PC-3 (cell line): ENCODE data around the gene MTF2. TPM values are rescaled to one million over a fixed set of nuclear protein-coding genes. Genes with fewer than 3 reads are reported as not detected.

Experiments used
- ATAC-seq: fragments of 200-7000 bp; cut with Tn5 transposase; 2 replicates; pipeline ENCODE4 v1.9.1; 2020; ENCODE audit warnings: mild to moderate bottlenecking, moderate library complexity
- BruUV-seq: library from RNA; stranded (reverse); fragments of 400-500 nt; replicated peaks from 2 replicates; lab custom pipeline; 2021; lab: Mats Ljungman, UMichigan
- CTCF ChIA-PET: fragments of 300-600 bp; sonication (Branson Sonifier 250); formaldehyde crosslinking; loops from one replicate; lab custom pipeline; 2022; ENCODE audit warnings: antibody characterized with exemption; lab: Charles Lee
- POLR2A ChIA-PET: fragments of 300-600 bp; sonication (Branson Sonifier 250); formaldehyde crosslinking; loops from one replicate; lab custom pipeline; 2022; ENCODE audit warnings: antibody characterized with exemption; ENCODE audit not compliant: unreplicated experiment; lab: Charles Lee
- DNase-seq: peaks from one replicate; pipeline ENCODE4 v3.0.0-alpha.2; 2015
- H2AFZ ChIP-seq: fragments of 300-600 bp; sonication (generic); 2 replicates; pipeline ENCODE4 v1.6.0; 2016; ENCODE audit warnings: antibody characterized with exemption, low read length
- H3F3A ChIP-seq: fragments of 300-600 bp; sonication (generic); one replicate; pipeline ENCODE4 v1.6.0; 2017; ENCODE audit warnings: antibody characterized with exemption, low read length, control low read depth, mild to moderate bottlenecking; ENCODE audit not compliant: unreplicated experiment
- H3K27ac ChIP-seq: fragments of 300-600 bp; sonication (generic); 2 replicates; pipeline ENCODE4 v1.5.1; 2016; ENCODE audit warnings: mild to moderate bottlenecking, low read length
- H3K27me3 ChIP-seq: fragments of 300-600 bp; sonication (generic); 2 replicates; pipeline ENCODE4 v1.6.1; 2016; ENCODE audit warnings: low read length, mixed read lengths
- H3K36me3 ChIP-seq: fragments of 300-600 bp; sonication (generic); 2 replicates; pipeline ENCODE4 v1.6.1; 2016; ENCODE audit warnings: low read depth, mixed run types, low read length, mixed read lengths
- H3K4me1 ChIP-seq: fragments of 300-600 bp; sonication (generic); 2 replicates; pipeline ENCODE4 v1.5.1; 2016; ENCODE audit warnings: low read length; ENCODE audit not compliant: insufficient read depth
- H3K4me2 ChIP-seq: fragments of 300-600 bp; sonication (generic); 2 replicates; pipeline ENCODE4 v1.6.0; 2016; ENCODE audit warnings: low read length
- H3K4me3 ChIP-seq: fragments of 300-600 bp; sonication (generic); 2 replicates; pipeline ENCODE4 v1.5.1; 2016; ENCODE audit warnings: mild to moderate bottlenecking, low read length, mixed read lengths
- H3K79me2 ChIP-seq: fragments of 300-600 bp; sonication (generic); 2 replicates; pipeline ENCODE4 v1.6.1; 2017; ENCODE audit warnings: low read length, mixed read lengths
- H3K9ac ChIP-seq: fragments of 300-600 bp; sonication (generic); 2 replicates; pipeline ENCODE4 v1.6.0; 2016; ENCODE audit warnings: mild to moderate bottlenecking, low read length
- H3K9me2 ChIP-seq: fragments of 300-600 bp; sonication (generic); replicated peaks from 2 replicates; pipeline ENCODE4 v1.6.1; 2016; ENCODE audit warnings: mixed run types, low read length, mixed read lengths
- H3K9me3 ChIP-seq: fragments of 300-600 bp; sonication (generic); 2 replicates; pipeline ENCODE4 v1.6.1; 2016; ENCODE audit warnings: low read length, mixed read lengths
- H4K20me1 ChIP-seq: fragments of 300-600 bp; sonication (generic); 2 replicates; pipeline ENCODE4 v1.6.1; 2016; ENCODE audit warnings: low read length, mixed read lengths
- EZH2 ChIP-seq: fragments of 300-600 bp; sonication (generic); IDR thresholded peaks from one replicate; pipeline ENCODE4 v1.6.1; 2017; ENCODE audit warnings: antibody characterized with exemption, mild to moderate bottlenecking, low read length; ENCODE audit not compliant: unreplicated experiment
- EZH2phosphoT487 ChIP-seq: fragments of 300-600 bp; sonication (generic); IDR thresholded peaks from 2 replicates; pipeline ENCODE4 v1.6.1; 2018; ENCODE audit warnings: mild to moderate bottlenecking, antibody characterized with exemption, low read length, borderline replicate concordance
- intact Hi-C: fragments of 100-400 bp; cut with micrococcal nuclease; formaldehyde crosslinking; loops from 2 replicates; pipeline ENCODE4 v1.9.0; 2023
- total RNA-seq: library from RNA; depleted of rRNA; stranded (reverse); fragments of >200 nt; gene quantifications from 2 replicates; pipeline ENCODE4 v1.2.3, GENCODE V29; 2014
- TF ChIP-seq, protein P1 (sequence below): fragments of 300-600 bp; sonication (generic); conservative IDR thresholded peaks from 2 replicates; pipeline ENCODE4 v1.5.1; 2017; ENCODE audit warnings: antibody characterized with exemption, low read depth, mild to moderate bottlenecking, low read length

Gene MTF2
- total RNA-seq, 1 experiment from 2014 or later: 25.3 TPM

DNA sequence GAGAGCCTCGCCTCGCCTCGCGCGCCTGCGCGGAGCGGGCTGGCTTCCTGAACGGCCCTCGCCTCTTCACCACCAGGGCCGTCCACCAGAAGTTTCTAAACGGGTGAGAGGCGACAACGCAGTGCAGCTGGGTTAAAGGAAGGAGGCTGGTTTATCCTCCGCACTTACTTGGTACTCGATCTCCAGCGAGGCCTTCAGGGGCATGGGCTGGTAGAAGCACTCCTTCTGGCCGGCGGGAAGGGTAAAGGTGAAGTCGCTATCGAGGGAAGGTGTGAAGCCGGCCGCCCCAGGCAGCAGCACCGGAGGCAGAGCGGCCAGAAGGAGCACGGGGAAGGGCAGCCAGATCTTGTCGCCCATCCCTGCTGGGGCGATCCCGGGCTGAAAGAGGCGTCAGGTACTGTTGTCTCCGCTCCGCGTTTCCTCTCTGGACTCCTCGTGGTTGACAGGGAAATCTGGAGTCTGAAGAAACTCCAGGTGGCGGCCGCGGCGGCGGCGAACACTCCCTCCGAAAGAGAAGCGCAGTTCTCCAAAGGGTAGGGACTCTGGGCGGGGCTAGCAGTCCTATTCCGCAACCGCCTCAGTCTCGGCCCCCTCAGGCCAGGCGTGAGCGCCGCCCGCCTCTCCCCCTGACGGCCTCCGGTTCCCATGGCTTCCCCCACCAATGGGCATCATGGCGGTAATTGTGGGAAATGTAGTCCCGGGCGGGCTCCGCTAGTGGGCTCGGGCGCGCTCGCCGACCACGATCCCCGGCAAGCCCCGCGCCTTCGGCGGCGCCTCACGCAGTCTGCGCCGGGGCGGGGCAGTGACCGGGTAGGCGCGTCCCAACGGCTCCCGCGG, 101.0 kb downstream of the MTF2 start, which contains the start of gene TMED5:
Gene TMED5 (minus strand): TSS at position 528 of the 837 bp plus-strand sequence. CDS start 171 bp downstream, at position 357.
- intact Hi-C loops: loop anchor here (1.0 to 10.0 kb wide), 2 partner anchors 101 to 165 kb away; partner anchors contain the start of genes DR1 and MTF2
- ChIA-PET CTCF (no interaction called here), POLR2A (no interaction called here)
- Histone ChIP-seq H3K36me3 (peaks cover 10% of the 10 kb centered on the region; the same call in 1 of the 2 replicates), H3K27ac (peak within 1 kb of the TSS; percentile 98), H3K4me3 (peak within 1 kb of the TSS; percentile 93), H2AFZ (peak within 1 kb of the TSS; percentile 89), H3K9me2 (no peaks in the 10 kb centered on the region), H3F3A (no peaks in the 10 kb centered on the region), H4K20me1 (peaks cover 38% of the 10 kb centered on the region), H3K9me3 (no peaks in the 10 kb centered on the region), H3K9ac (peak within 1 kb of the TSS; percentile 98), H3K4me1 (peaks cover 22% of the 10 kb centered on the region), H3K27me3 (no peaks in the 10 kb centered on the region), H3K79me2 (peaks cover 87% of the 10 kb centered on the region), H3K4me2 (peak within 1 kb of the TSS; percentile 97)
- TSS peak; percentile 57 for BruUV-seq
- TF ChIP-seq EZH2phosphoT487: no peak
- TF ChIP-seq EZH2: no peak
- TF ChIP-seq, protein P1, sequence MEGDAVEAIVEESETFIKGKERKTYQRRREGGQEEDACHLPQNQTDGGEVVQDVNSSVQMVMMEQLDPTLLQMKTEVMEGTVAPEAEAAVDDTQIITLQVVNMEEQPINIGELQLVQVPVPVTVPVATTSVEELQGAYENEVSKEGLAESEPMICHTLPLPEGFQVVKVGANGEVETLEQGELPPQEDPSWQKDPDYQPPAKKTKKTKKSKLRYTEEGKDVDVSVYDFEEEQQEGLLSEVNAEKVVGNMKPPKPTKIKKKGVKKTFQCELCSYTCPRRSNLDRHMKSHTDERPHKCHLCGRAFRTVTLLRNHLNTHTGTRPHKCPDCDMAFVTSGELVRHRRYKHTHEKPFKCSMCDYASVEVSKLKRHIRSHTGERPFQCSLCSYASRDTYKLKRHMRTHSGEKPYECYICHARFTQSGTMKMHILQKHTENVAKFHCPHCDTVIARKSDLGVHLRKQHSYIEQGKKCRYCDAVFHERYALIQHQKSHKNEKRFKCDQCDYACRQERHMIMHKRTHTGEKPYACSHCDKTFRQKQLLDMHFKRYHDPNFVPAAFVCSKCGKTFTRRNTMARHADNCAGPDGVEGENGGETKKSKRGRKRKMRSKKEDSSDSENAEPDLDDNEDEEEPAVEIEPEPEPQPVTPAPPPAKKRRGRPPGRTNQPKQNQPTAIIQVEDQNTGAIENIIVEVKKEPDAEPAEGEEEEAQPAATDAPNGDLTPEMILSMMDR: no peak
- DNase-seq (peak; percentile 98), ATAC-seq (peak; percentile 93)

DNA sequence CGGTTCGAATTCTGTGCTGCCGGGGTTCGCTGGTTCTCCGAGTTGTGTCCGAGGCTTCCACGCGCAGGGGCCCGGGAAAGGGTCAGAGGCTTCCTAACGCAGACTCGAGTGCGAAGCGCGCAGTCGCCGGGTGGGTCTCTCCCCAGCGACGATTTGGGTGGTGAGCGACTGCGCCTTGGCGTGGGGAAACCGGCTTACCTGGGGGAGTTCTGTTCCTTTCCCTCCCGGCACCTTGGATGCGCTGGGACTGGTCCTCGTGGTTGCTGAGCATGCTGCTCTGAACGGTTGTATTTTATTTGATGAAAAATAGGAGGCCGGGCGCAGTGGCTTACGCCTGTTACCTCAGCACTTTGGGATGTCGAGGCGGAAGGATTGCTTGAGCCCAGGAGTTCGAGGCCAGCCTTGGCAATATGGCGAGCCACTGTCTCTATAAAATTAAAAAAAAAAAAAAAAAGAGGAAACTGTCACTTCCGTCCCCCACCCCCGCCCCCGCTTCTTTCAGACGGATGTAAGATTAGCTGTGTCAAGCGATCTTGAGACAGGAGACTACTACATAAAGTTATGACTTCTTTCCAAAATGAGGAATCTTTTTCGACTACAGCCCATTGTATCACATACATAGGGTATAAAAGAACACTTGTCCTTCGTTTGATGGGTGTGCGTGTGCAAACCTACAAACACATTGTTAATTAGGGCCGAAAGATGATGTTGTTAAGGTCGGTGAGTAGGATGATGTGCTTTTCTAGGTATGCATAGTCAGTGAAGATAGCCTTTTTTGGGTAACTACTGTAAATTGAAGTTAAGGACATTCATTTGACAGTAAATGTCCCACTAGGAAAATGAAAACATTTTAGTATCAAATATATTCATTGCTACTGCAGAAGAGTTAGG, 101.9 kb downstream of the MTF2 start, which contains the start of gene CCDC18:
Gene CCDC18 (plus strand): TSS at position 2 of the 891 bp plus-strand sequence. CDS start 2,638 bp downstream, outside the sequence.
- peaks cover 22% of the 10 kb centered on the region for H3K4me1 ChIP-seq
- peaks cover 33% of the 10 kb centered on the region for H4K20me1 ChIP-seq
- TF ChIP-seq EZH2 (no peak), EZH2phosphoT487 (no peak)
- TF ChIP-seq, protein P1: no peak
- ATAC-seq: 0 out of 2 replicates have a peak, but pooled peaks have one; percentile 1
- H3F3A ChIP-seq: no peaks in the 10 kb centered on the region
- ChIA-PET POLR2A (no interaction called here), CTCF (no interaction called here)
- peak within 1 kb of the TSS; percentile 98 for H3K27ac ChIP-seq
- peak; percentile 30 for DNase-seq
- BruUV-seq: no TSS peak
- intact Hi-C loops: loop anchor here (1.0 to 10.0 kb wide), 2 partner anchors 102 to 164 kb away; partner anchors contain the start of genes DR1 and MTF2
- H3K4me3 ChIP-seq: peak within 1 kb of the TSS; percentile 93
- H3K79me2 ChIP-seq: peaks cover 80% of the 10 kb centered on the region
- H2AFZ ChIP-seq: peak within 1 kb of the TSS; percentile 89
- H3K27me3 ChIP-seq: no peaks in the 10 kb centered on the region
- H3K9me2 ChIP-seq: no peaks in the 10 kb centered on the region
- peak within 1 kb of the TSS; percentile 98 for H3K9ac ChIP-seq
- H3K4me2 ChIP-seq: peak within 1 kb of the TSS; percentile 97
- H3K36me3 ChIP-seq: peaks cover 6% of the 10 kb centered on the region; the same call in 1 of the 2 replicates
- H3K9me3 ChIP-seq: no peaks in the 10 kb centered on the region
